Frontal cortex (tissue), 4 donors: ENCODE data around the gene DUSP28. TPM values are rescaled to one million over a fixed set of nuclear protein-coding genes. Genes with fewer than 3 reads are reported as not detected.

Experiments
- DNase-seq, 2 donors: peaks; one replicate each; pipeline ENCODE4 v3.0.0; 2012; ENCODE audit warnings: low spot score in 2 of 2
- FAIRE-seq: peaks from 2 replicates; lab custom pipeline; 2012; peaks lifted over from hg19 to GRCh38; lab: Jason Lieb, UNC
- total RNA-seq: library from RNA; depleted of rRNA; stranded (reverse); fragments of >200 nt; gene quantifications from one replicate; pipeline ENCODE4 v1.2.3, GENCODE V29; 2014
- donor health status: control.
- donor health status: control.
- donor health status: control.

DUSP28 gene
- total RNA-seq, 1 donor from 2014 or later, result 9.8 TPM

DNA sequence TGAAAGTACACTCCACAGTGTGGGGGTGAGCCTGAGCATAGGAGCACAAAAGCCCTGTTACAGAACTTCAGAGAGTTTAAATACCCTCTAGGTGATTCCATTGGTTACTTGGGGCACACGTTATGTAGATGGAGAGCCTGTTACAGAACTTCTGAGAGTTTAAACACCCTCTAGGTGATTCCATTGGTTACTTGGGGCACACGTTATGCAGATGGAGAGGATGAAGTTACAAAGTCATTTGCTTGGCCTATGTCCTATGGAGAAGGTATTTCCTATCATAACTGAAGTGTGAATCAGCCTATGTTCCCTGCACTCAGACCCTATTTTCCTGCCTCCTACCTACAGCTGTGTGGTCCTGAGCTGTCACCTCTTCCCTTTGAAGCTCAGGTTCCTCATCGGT is 22.6 kb downstream of the DUSP28 start:
- FAIRE-seq, result no peak

GRCh38 chr2:240583774-240584173 is 23.6 kb downstream of the DUSP28 start:
- DNase-seq, result no peak
- no peak for FAIRE-seq

More for the DNA sequence above, 22.6 kb downstream of the DUSP28 start:
- DNase-seq, result no peak

GRCh38 chr2:240584486-240585031 is 24.4 kb downstream of the DUSP28 start:
- DNase-seq (no peak), FAIRE-seq (no peak)

DNA sequence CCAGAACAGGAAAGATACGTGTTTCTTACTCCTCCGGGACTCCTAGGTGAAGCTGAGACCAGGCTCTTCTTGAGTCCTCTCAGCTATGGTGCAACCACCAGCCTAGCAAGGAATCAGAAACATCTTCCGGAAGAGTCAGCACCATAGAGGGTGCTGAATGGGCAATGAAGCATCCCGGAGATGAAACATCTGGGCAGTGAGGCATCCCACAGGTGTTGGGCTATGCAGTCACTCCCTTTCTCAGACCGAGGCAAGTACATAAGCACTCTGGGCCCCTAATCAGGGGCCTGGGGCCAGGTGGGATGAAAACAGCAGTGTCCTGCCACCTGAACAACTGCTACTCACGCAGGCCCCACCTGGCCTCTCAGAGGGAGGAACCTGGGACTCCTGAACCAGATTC is 24.9 kb downstream of the DUSP28 start:
- FAIRE-seq (no peak), DNase-seq (no peak)

DNA sequence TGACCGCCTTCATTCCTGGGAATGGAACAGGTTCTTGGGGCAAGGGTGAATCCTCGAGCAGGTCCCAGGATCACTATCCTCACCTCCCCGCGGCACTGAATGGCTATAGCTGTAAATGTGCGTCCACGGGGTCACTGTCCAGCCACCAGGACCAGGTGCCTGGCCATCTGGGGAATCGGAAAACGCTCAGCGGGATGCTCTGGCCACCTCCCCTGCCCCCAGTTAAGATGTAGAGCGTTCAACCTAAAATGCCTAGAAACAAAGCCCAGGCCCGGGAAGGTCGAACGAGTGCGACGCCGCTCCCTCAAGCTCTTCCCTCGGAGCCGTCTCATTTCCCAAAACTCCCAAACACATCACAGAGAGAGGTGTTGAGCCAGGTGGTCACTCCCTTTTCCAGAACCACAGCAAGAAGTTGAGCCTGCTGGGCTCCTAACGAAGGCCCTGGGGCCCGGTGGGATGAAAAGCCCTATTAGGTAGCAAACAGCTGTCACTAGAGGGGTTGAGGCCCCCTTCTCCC is 25.6 kb downstream of the DUSP28 start:
- no peak for FAIRE-seq
- no peak for DNase-seq

DNA sequence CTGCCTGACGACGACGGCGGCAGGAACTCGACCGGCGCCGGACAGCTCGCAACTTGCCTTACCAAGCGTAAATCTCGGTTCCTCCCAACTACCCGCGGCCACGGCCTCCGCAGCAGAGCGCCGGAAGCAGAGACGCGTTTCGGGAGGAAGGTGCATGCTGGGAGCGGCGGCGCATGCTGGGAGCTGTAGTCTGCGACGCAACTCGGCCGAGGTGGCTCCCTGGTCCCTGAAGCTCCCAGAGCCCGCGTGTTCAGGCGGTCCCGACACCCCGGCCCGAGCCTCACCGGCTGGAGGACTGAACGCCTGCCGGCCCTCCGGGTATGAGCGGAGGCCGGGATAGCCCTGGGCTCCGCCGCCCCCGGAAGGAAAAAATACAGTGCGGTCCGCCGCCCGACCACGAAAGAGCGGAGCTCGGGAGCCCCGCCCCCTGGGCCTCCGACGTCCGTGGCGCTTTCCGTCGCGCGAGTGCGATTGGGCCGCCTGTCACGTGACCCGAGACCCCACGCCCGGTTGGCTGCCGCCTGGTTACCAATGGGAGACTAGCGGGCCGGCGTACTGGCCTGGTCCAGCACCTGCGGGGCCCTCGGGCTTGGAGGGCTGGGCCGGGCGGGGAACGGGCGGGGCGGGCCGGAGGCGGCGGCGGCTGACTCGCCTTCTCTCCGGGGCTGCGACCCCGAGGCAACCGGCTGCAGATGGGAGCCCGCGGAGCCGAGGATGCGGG is 26.2 kb downstream of the DUSP28 start, which contains the start of gene CAPN10:
Gene CAPN10 (plus strand): TSS at position 537 of the 721 bp plus-strand sequence. CDS start 178 bp downstream, at position 715.
- FAIRE-seq (no peak), DNase-seq (peak; percentile 97)

- FAIRE-seq, result no peak
Observed at GRCh38 chr2:240586919-240587800, 27.0 kb downstream of the DUSP28 start.

GRCh38 chr2:240588006-240588655 is 28.0 kb downstream of the DUSP28 start:
- FAIRE-seq, result no peak
- no peak for DNase-seq

More at GRCh38 chr2:240586919-240587800, 27.0 kb downstream of the DUSP28 start:
- DNase-seq, result no peak

DNA sequence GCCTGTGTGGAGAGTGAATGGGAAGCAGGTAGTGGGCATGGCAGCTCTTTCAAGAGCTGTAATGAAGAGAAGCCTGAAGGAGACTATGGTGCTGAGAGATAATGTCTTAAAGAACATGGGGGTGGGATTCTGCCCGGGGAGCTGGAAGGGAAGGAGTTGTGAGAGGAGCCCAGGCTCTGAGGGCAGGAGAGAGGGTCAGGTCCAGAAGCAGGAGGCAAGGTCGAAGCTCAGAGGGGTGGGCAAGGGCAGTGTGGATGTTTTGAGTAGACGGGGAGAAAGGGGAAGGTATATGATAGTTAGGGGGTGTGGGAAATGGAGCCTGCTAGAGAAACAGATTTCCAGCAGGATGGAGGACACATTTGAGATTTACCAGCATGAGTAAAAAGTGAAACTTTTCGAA is 28.5 kb downstream of the DUSP28 start:
- DNase-seq, result no peak
- FAIRE-seq, result no peak

DNA sequence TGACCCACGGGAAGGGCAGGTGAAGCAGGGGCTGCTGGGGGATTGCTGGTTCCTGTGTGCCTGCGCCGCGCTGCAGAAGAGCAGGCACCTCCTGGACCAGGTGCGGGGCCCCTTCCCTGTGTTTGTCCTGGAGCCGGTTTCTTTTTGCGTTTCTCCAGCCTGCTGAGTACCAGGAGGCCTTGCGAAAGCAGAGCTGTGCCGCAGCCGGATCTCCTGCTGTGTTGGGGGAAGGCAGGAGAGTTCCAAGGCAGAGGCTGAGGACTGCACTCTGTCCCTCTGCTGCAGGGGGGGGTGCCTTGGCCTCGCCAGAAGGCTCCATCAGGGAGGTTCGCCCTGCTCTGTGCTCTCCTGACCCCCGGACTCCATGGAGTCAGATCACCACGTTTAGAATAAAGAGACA is 29.2 kb downstream of the DUSP28 start:
- no peak for FAIRE-seq
- no peak for DNase-seq

DNA sequence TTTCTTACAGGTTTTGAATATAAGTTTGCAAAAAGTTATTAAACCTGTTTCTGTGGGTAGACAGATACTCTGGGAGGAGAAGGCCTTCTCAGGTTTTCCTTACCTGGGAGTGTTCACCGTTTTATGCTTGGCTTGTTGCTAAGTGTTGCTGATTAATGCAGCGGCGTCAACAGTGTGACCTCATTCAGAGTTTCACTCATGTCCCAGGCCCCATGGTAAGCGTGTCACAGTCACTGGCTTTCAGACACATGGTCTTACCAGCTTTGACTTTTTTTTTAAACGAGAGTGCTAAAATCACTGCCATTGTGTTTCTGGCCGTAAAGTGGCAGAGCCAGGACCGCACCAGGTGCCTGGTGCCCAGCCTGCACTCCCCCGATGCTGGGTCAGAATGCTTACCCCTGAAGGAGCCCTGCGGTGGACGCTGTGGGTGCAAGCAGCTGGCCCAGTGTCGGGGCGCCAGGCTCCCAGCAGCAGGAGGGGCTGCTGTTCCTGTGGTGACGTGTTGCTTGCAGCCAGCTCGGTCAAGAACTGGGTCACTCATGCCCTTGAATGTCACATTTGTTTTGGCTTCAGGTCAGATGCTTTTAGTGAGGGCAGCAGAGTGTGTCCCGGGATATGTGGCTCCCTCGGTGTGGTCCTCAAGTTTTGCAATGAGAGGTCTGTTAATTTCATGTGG is 29.8 kb downstream of the DUSP28 start:
- DNase-seq (no peak), FAIRE-seq (no peak)

GRCh38 chr2:240590681-240591111 is 30.5 kb downstream of the DUSP28 start:
- DNase-seq (no peak), FAIRE-seq (no peak)

DNA sequence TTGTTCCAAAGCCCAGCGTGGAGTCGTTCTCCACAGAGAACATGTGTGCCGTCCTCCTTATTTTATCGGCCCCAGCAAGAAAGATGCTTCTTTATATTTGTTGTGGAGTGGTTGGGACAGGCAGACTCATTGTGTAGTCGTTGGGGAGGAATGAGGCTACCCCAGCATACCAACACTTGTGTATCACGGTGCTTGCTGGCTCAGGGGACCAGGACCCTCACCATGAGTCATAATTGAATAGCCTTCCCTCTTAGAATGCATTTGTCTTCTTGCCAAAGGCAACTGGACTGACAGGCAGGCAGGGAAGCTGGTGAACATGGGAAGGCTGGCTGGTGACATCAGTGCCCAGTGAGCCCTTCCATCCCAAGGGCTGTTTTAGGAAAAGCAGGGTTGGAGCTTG is 31.1 kb downstream of the DUSP28 start:
- DNase-seq, result no peak
- no peak for FAIRE-seq

DNA sequence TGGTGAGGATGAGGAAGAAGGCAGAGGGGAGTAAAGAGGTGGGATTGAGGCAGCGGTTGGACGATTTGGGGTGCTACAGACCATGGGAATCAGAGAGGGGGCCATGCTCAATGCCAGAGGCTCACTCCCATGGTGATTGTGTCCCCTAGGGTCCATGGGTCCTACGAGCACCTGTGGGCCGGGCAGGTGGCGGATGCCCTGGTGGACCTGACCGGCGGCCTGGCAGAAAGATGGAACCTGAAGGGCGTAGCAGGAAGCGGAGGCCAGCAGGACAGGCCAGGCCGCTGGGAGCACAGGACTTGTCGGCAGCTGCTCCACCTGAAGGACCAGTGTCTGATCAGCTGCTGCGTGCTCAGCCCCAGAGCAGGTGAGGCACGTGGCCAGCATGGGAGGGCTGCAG is 31.6 kb downstream of the DUSP28 start:
- FAIRE-seq (no peak), DNase-seq (no peak)

- no peak for FAIRE-seq
- no peak for DNase-seq
Observed at GRCh38 chr2:240593026-240593702, 33.0 kb downstream of the DUSP28 start.

- FAIRE-seq, result no peak
- DNase-seq, result no peak
Observed at GRCh38 chr2:240593703-240594451, 33.7 kb downstream of the DUSP28 start.

DNA sequence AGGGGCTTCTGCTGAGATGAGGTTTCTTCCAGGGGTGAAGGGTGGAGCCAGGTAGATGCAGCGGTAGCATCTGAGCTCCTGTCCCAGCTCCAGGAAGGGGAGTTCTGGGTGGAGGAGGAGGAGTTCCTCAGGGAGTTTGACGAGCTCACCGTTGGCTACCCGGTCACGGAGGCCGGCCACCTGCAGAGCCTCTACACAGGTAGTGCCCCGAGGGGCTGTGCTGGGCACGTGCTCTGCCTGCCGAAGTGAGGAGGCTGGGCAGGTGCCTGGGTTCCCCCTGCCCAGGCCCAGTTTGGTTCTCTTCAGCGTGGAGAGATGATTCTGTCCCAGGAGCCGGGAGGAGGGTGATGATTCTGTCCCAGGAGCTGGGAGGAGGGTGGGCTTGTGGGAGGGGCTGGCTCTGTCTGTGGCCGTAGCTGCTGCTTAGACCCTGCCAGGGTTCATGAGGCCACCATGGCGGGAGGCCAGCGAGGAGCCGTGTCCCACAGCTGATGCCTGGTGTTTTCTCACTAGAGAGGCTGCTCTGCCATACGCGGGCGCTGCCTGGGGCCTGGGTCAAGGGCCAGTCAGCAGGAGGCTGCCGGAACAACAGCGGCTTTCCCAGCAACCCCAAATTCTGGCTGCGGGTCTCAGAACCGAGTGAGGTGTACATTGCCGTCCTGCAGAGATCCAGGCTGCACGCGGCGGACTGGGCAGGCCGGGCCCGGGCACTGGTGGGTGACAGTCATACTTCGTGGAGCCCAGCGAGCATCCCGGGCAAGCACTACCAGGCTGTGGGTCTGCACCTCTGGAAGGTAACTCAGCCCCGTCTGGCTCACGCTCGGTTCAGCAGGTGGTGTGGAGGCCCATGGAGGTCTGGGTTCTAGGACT is 34.6 kb downstream of the DUSP28 start:
- DNase-seq (no peak), FAIRE-seq (no peak)
